Skeletal muscle satellite cell (primary cell): ENCODE data around the gene AMIGO1.

Source experiments
- H3K27me3 ChIP-seq: 2 replicates; pipeline ENCODE4 v1.7.0; 2013; ENCODE audit warnings: low read length; ENCODE audit not compliant: control insufficient read depth, insufficient read depth
- H3K36me3 ChIP-seq: 2 replicates; pipeline ENCODE4 v1.7.0; 2013; ENCODE audit warnings: mild to moderate bottlenecking, control low read depth, low read length; ENCODE audit not compliant: insufficient read depth
- H3K4me1 ChIP-seq: 2 replicates; pipeline ENCODE4 v1.7.0; 2013; ENCODE audit warnings: low read length; ENCODE audit not compliant: control insufficient read depth, insufficient read depth
- H3K4me2 ChIP-seq: 2 replicates; pipeline ENCODE4 v1.7.0; 2013; ENCODE audit warnings: mild to moderate bottlenecking, low read length
- H3K4me3 ChIP-seq: 2 replicates; pipeline ENCODE4 v1.7.0; 2013; ENCODE audit warnings: low read length
- H3K9ac ChIP-seq: 2 replicates; pipeline ENCODE4 v1.7.0; 2013; ENCODE audit warnings: mild to moderate bottlenecking, low read depth, low read length, moderate library complexity
- H3K9me3 ChIP-seq: replicated peaks from 2 replicates; pipeline ENCODE4 v1.7.0; 2013; ENCODE audit warnings: mild to moderate bottlenecking, control low read depth, low read length

The AMIGO1 gene

DNA sequence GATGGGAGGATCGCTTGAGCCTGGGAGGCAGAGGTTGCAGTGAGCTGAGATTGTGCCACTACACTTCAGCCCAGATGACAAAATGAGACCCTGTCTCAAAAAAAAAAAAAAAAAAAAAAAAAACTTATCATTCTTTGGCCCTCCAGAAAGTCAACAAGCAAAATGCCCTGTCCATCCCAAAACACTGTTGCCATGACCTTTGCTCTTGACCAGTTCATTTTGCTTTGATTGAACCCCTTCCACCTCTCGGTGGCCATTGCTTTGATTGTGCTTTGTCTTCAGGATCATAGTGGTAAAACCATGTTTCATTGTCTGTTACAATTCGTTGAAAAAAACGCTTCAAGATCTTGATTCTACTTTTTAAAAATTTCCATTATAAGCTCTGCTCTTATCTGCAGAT is 51.7 kb downstream of the AMIGO1 start:
- no peaks in the 10 kb centered on the region for H3K9me3 ChIP-seq
- H3K4me3 ChIP-seq = no peak overlapping the region
- H3K4me1 ChIP-seq = no peaks in the 10 kb centered on the region
- peaks cover 25% of the 10 kb centered on the region for H3K27me3 ChIP-seq
- H3K36me3 ChIP-seq = no peaks in the 10 kb centered on the region
- no peak overlapping the region for H3K4me2 ChIP-seq
- H3K9ac ChIP-seq = no peak overlapping the region

DNA sequence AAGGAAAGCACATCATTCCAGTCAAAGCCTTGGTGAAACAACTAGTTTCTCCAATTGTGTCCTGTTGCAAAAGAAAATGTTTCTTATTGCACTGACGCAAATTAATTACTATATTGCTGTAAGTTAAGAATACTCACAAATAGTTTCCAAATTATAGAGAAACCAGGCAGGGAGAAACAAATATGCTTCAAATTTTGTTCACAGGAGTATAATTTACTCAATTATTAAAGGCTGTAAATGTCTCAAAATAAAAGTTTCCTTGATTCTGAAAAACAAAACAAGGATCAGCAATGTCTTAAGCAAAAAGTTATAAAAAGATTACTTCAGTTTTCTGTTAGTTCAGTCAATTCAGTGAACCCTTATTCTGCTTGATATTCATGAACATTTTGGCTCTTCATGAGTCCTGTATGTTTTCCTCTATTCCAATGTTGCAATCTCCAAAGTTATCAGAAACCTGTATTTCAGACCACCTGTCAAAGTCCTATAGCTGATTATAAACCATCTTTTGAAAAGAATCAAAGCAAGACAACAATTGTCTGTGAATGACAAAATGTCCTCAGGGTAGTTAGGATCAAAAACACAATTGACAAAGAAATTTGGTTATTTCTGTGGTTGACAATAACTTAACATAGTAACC is 54.9 kb downstream of the AMIGO1 start:
- Histone ChIP-seq H3K9ac (no peak overlapping the region), H3K4me3 (no peak overlapping the region), H3K36me3 (no peaks in the 10 kb centered on the region), H3K9me3 (no peaks in the 10 kb centered on the region), H3K4me2 (no peak overlapping the region), H3K4me1 (no peaks in the 10 kb centered on the region), H3K27me3 (peaks cover 29% of the 10 kb centered on the region)
